NAMALWA (cell line): Measurements from ENCODE around the gene ATP8A2.
"Not testable (repeated sequence)": the region's sequence is repeated elsewhere in the genome, so short reads cannot be mapped to it uniquely, and the experiment has no call there.

Source experiments
- DNase-seq: peaks from one replicate; pipeline ENCODE4 v3.0.0-alpha.2; 2015; ENCODE audit warnings: low spot score

Gene ATP8A2

GRCh38 chr13:25371875-25372283 lies at the start of gene ATP8A2:
Gene ATP8A2 (plus strand): TSS chr13:25371974. CDS start chr13:25372213, 239 bp downstream.
- no peak for DNase-seq

GRCh38 chr13:25324100-25324499 lies 47.7 kb upstream of the ATP8A2 start:
- no peak for DNase-seq

- DNase-seq = no peak
Measured at GRCh38 chr13:25329706-25330105, 42.1 kb upstream of the ATP8A2 start.

GRCh38 chr13:25330541-25330940 lies 41.2 kb upstream of the ATP8A2 start:
- DNase-seq = no peak

GRCh38 chr13:25335856-25336255 lies 35.9 kb upstream of the ATP8A2 start:
- DNase-seq = no peak

- DNase-seq = no peak
Measured at GRCh38 chr13:25345576-25345975, 26.2 kb upstream of the ATP8A2 start.

- no peak for DNase-seq
Measured at GRCh38 chr13:25347151-25347550, 24.6 kb upstream of the ATP8A2 start.

GRCh38 chr13:25351404-25351803 lies 20.4 kb upstream of the ATP8A2 start:
- DNase-seq = no peak

- no peak for DNase-seq
Measured at GRCh38 chr13:25352230-25352629, 19.5 kb upstream of the ATP8A2 start.

GRCh38 chr13:25352806-25353205 lies 19.0 kb upstream of the ATP8A2 start:
- no peak for DNase-seq

GRCh38 chr13:25353344-25353743 lies 18.4 kb upstream of the ATP8A2 start:
- no peak for DNase-seq

GRCh38 chr13:25354377-25354776 lies 17.4 kb upstream of the ATP8A2 start:
- DNase-seq = no peak

GRCh38 chr13:25360443-25360842 lies 11.3 kb upstream of the ATP8A2 start:
- DNase-seq = not testable (repeated sequence)

- no peak for DNase-seq
Measured at GRCh38 chr13:25365720-25366235, 6.0 kb upstream of the ATP8A2 start.

- DNase-seq = no peak
Measured at GRCh38 chr13:25371158-25371874, 458 bp upstream of the ATP8A2 start.

GRCh38 chr13:25372284-25373081 lies 709 bp downstream of the ATP8A2 start:
- no peak for DNase-seq

- DNase-seq = peak; percentile 75
Measured at GRCh38 chr13:25375727-25376358, 4.1 kb downstream of the ATP8A2 start.

- DNase-seq = no peak
Measured at GRCh38 chr13:25377244-25377962, 5.6 kb downstream of the ATP8A2 start.

GRCh38 chr13:25378528-25378927 lies 6.8 kb downstream of the ATP8A2 start:
- DNase-seq = no peak

GRCh38 chr13:25379011-25379410 lies 7.2 kb downstream of the ATP8A2 start:
- DNase-seq = no peak

GRCh38 chr13:25380082-25380481 lies 8.3 kb downstream of the ATP8A2 start:
- DNase-seq = no peak

- no peak for DNase-seq
Measured at GRCh38 chr13:25380741-25381324, 9.1 kb downstream of the ATP8A2 start.
